HG02938 (cell line): ENCODE measurements around the gene NCOA1.
A peak's percentile ranks its signal among the peaks of the same experiment; 100 is the strongest.

Experiments used
- ATAC-seq: cut with Tn5 transposase; IDR thresholded peaks from one replicate; pipeline ENCODE4 v1.9.1; 2021; ENCODE audit warnings: mild to moderate bottlenecking, moderate library complexity; ENCODE audit not compliant: unreplicated experiment

The NCOA1 gene

DNA sequence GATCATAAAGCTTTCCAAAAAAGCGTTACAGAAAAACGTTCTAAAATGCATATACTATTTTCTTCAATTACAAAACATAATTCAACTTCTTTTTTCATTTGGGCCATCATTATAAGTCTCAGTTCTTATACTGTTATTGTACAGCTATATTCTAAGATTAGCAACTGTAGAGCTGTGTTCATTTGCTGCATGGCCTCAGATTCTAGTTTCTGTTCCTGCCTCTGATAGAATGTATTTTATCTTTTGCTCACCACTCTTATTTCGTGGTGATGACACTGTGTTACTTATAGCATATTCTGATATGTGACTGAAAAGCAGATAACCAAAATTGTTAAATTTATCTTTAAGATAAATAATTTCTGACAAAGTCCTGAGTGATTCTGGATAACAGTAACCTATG is 234.9 kb downstream of the NCOA1 start:
- peak; percentile 56 for ATAC-seq

DNA sequence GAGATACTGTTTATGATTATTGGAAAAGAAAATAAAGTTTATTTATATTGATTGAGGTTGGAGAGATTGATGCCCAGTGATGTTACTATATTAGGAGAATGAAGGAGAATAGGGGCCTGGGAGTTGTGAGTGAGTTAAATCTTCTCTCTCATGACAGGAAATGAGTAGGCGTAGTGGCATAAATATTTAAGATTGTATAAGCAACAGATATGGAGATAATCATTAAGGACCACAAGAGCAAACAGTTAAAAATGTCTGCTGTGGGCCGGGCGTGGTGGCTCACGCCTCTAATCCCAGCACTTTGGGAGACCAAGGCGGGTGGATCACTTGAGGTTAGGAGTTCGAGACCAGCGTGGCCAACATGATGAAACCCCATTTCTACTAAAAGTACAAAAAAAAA is 239.4 kb downstream of the NCOA1 start:
- no peak for ATAC-seq

DNA sequence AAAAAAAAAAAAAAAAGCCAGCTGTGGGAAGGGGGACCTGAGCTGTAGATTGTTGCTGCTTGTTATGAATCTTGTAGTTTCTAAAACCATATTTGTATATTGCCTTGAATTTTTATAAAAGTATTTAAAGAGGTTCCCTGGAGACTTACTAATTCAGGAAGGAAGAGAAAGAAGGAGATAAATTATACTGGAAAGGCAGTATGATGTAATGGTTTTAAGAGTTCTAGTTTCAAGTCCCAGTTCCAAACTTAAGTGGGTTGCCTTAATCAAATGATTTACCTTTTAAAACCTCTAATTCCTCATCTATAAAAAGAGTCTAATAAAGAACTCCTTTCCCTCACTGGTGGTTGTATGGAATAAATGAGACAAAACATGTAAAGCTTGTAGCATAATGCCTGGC is 240.0 kb downstream of the NCOA1 start:
- ATAC-seq = no peak

DNA sequence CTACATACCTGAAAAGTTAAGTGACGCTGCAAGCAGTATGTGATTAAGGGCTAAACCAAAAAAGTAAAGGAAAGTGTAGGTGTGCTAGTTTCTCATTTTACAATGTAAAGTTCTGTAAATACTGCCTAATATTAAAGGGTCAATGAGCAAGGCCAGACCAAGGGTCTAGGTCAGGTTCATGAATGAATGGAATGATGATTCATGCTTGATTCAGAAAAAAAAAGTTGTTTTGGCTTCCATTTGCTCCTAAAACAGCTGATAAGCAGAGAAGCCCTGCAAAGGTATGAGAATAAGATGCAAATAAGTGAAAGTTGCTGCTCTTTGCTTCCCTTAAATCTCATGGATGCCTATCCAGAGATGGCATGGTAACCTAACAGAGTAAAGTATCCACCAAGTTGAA is 240.9 kb downstream of the NCOA1 start:
- ATAC-seq = no peak

DNA sequence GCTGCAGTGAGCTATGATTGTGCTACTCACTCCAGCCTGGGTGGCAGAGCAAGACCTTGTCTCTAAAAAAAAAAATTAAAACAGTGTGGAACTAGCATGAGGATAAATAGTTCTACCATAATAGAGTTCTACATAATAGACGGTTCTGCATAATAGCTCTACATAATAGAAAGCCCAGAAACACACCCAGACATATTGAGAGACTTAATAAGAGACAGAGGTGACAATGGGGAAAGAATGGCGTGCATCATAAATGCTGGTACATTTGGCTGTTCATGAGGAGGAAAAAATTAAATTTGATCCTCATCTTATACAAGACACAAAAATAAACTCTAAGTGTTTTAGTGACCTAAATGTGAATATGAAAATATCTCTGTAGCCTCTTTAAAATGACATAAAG is 243.7 kb downstream of the NCOA1 start:
- ATAC-seq = no peak

DNA sequence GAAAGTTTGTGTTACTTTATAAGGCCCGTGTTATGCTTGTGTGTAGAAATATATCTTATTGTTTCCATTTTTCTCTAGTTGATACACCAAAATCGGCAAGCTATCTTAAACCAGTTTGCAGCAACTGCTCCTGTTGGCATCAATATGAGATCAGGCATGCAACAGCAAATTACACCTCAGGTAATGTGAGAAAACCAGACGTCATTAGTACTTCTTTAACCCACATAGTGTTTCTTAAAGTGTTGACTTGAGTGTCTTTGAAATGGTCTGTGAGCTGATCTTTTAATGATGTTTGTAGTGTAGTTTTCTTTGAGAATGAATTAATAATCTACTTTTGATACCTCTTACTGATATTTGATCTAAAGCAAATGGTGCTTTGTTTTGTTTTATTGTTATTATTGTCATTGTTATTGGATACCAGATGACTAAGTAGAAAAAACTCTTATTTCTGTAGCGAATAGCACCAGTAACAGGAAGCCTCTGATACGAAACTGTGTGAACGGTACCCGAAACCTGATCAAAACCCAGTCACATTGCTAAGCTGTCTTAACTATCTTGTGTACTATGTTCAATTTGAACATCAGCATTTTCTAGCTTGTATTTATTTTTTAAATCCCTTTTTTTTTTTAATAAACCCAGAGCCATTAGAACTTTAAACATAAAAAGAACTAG is 248.4 kb downstream of the NCOA1 start:
- no peak for ATAC-seq

DNA sequence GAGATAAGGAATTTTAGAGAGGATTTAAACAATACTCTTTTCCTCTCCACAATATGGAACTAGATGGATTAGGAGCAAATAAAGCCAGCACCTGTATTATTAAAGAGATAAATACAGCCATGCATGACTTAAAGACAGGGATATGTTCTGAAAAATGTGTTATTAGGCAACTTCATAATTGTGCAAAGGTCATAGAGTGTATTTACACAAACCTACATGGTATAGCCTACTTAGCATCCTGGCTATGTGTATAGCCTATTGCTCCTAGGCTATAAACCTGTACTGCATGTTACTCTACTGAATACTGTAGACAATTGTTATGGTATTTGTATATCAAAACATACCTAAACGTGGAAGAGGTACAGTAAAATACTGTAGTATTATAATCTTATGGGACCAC is 249.1 kb downstream of the NCOA1 start:
- ATAC-seq = no peak

DNA sequence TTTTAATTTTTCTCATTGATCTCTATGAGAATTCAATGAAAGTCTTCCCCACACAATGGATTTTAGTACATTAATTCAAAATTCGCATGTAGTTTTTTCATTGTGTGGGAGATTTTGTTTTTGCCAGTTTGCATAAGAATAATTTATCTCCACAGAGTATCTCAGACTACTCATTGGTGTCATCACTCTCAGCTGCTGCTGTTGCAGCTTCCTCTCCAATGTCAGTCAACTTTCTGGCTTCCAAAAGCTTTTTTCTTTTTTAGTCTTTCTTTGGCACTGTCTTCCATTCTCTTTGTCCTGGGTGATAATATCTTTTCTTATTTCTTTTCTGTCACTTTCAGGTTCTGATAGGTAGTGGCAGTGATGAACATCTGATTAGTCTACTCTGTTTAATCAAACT is 251.7 kb downstream of the NCOA1 start:
- ATAC-seq = no peak

DNA sequence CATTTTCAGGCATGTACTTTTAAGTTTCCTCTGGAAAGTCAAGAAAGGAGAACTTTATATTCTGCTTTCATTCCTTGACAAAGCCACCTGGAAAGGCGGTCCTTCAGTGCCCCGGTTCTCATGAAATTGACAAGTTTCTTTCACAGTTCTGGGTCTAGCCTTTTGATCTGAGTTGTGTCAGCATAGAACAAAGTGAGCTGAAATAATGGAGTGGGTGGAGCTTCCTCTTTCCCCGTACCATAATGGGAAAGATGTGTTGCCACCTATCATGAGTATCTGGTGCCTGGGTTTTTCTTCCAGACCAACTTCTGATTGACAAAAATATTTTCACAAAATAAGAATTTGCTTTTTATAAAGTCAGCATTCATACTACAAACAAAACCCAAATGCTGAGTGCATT is 252.9 kb downstream of the NCOA1 start:
- ATAC-seq = no peak

DNA sequence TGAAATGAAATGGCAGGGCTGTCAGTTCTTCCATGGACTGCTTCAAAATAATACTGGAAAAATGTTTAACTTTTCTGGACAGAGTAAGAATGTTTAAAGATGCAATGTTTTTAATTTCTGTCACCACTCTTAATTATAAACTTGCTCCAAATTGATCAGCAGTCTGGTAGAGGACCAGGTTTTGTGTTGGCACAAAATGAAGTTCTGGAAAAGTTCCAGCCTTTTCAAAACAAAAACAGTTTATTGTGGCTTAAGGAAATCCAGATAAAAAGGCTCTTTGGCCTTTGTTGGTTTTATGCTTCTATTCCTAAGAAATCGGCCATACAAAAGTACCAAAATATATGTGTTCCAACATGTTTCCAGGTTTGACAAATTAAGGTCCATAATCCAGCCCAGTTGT is 253.3 kb downstream of the NCOA1 start:
- no peak for ATAC-seq

DNA sequence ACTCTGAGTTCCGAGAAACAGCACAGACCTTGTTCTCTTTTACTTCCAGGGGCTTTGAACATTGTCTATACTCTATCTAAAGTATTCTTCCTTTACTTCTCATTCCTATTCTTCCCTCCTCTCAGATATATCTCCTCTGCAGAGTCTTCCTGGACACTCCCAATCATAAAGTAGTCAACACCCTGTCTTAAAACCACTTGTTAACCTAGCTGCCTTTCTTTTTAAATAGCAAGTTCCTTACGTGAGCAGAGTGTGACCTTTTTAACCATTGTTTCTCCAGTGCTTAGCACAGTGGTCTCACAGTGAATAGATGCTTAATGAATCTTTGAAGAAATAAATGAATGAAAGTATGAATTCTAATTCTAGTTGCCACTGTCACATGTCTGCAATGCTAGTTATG is 254.8 kb downstream of the NCOA1 start:
- ATAC-seq = no peak

DNA sequence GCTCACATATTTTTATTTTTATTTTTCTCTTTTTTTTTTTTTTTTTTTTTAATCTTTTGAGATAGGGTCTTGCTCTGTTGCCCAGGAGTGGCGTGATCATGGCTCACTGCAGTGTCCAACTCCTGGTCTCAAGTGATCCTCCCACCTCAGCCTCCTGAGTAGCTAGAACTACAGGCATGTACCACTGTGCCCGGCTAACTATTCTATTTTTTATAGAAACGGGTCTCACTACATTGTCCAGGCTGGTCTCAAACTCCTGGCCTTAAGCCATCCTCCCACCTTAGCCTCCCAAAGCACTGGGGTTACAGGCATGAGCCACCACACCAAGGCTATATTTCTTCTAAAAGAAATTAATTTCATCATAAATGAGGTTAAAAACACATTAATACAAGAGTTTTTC is 256.2 kb downstream of the NCOA1 start:
- ATAC-seq = no peak

DNA sequence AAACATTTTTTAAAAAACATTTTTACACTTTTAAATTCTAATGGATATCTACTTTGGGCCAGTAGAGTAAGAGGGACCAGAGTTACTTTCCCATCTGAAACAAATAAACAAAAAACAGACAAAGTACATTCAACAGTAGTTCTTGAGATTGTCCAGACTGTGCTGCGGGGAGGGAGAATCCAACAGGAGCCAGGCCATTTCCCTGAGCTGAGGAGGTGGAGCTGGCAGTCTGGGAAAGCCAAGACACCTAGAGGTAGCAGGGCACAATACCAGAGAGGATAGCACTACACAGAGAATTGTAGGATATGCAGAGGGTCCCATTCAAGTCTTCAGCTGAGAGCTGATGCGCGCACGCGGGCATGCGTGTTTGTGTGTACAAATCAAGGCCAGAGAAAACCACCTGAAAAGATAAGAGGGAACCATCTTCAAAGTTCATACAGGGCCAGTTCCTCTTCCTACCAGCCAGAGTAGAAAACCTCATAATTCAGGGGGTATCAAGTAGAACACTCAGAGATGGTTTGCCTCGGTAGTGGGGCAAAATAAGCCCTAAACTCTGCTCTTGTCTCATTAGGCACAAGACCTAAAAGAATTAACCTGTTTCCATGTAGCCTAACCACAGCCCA is 258.1 kb downstream of the NCOA1 start:
- no peak for ATAC-seq

DNA sequence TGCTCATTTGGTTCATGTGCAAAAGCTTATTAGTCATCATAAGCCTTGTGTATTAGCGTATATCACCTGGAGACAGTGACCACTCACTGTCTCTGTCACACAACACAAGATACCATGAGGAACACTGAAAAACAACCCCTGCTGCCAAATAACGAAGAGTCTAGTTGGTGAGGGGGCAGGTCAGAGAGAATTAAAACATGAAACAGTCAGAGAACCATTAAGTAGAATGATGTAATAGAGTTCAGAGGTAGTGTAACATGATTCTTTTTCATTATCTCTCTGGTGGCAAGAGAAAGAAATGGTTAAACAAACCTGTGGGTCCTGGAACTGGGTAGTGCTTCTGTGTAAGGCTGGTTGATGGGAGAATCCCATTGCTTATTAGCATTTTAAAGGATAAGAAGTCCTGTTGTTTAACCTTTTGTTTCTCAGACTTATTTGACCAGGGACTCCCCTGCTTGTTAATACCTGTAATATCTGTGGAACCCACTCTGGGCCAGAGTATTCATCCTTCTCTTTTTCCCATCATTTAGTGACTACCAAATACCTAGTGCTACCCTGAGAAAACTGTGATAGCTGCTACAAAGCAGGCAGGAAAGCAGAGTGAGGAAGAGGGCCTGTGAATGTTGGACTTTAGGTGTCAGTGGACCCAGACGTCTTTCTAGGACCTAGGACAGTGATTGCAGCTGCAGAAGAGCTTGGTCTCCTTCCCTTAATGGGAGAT is 264.1 kb downstream of the NCOA1 start:
- ATAC-seq = no peak

DNA sequence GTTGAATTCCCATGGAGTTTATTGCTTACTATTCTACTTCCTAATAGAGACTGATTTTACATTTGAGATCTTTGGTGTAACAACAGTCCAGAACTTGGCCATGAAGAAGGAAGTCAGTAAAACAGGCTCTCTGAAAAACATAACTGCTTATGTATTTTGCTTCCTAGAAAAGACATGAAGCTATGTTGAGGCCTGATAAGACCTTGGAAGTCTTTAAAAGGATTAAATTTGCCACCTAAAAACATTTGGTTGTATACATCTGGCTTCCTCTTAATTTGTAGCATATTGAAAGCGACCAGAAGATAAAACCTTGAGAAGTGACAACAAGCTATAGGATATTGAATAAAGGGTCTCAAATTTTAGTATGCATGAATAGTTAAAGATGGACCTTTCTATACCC is 265.7 kb downstream of the NCOA1 start:
- ATAC-seq = no peak

DNA sequence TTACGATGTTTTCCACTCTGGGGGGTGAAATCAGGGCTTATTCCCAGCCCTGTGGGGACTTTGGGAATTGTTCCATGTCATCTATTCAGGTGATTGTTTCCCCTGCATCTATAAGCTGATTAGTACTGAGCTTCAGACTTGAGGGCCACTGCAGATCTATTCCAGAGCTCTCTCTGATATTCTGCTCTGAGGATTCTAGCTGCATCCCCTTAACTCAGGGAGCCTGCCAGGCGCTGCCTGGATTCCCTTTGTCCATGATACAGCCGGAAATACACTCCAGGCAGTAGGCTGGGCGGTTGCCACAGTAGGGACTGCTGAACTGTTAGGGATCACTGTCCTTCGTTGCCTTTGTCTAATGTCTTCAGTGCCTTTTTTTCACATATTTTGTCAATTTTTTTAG is 270.8 kb downstream of the NCOA1 start:
- ATAC-seq = no peak

DNA sequence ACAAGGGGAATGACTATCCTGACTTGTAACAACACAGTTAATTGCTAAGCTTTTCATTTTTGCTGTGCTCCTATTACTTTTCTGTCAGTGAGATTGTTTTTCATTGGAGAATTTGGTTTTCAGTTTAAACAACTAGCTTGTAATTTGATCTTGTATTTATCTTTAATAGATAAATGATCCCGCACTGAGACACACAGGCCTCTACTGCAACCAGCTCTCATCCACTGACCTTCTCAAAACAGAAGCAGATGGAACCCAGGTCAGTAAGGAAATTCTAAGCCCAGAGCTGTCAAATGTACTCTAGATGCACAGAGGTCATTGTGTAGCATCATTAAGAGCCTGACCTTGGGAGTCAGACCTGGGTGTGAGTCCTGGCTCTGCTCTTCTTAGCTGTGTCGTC is 271.5 kb downstream of the NCOA1 start:
- ATAC-seq = no peak

DNA sequence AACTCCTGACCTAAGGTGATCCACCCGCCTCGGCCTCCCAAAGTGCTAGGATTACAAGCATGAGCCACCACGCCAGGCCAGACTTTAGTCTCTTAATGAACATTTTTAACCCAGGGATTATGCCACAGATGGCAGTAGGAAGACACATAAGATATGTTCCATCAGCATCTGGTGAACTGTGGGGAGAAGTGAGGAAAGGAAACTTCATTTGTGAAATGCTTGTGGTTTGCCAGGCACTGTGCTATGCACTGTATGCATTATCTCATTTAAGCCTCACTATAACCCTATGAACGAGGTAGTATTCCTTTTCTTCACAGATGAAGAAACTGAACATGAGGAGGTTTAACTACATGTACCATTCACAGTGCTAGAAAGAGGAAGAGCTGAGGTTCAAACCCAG is 272.8 kb downstream of the NCOA1 start:
- ATAC-seq = no peak

DNA sequence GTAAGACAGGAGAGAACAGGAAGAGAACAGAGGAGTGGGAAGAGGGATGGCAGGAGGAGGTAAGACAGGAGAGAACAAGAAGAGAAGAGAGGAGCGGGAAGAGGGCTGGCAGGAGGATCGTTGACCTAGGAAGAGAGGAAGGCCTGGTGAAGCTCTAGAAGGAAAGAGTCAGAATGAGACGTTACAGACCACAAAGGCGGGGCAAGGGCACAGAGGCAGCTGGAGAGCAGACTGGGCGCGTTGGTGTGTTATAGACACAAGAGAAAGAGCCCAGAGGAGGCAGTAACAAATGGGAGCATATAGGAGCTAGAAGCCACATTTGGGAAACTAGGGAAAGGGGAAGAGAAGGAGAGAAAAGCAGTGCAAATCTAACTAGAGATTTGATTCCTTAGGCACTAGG is 275.6 kb downstream of the NCOA1 start:
- ATAC-seq = no peak

DNA sequence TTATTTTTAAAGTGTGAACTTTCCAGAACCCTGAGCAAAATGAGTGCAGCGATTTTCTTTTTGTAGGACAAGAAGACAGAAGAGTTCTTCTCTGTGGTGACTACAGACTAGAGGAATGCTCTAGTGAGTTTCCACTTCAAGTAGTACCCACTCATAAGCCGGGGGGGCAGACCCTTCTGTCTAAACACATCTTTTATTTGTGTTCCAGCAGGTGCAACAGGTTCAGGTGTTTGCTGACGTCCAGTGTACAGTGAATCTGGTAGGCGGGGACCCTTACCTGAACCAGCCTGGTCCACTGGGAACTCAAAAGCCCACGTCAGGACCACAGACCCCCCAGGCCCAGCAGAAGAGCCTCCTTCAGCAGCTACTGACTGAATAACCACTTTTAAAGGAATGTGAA is 277.0 kb downstream of the NCOA1 start:
- ATAC-seq = no peak

DNA sequence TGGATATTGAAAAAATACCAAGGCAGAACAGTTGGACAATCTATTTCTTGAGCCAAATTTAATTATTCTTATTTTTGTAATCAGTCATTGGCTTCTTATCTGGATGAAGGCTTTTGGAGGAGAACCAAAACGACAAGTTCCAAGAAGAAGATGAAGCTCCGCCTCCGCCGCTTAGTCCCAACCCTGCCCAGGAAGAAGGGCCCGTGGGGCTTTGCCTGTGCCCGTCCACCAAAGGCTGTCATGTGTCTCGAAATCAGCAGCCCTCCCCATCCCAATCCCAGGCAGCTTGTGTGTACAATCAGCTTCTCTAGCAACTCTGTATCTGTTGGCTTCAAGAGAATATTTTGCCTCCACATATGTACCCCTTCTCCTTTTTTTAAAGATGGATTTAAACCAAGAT is 277.5 kb downstream of the NCOA1 start:
- no peak for ATAC-seq

DNA sequence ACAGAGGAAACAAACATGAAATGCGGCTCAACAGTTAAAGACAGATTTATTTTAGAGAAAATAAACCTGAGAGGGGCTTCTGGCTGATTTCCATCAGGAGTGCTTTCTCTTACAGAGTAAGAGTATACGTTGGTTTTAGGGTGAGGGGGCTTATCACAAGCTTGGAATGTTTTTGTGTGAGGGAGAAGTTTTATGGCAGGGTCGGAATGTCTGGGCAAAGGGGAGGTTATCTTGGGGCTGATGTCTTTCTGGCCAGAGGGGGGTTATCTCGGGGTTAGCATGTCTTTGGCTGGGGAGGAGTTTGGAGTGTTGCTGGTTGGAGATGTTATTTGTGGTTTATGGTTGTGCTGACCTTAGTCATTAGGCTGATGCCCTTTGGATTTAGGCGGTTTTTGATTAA is 280.0 kb downstream of the NCOA1 start:
- ATAC-seq = no peak
